GM12878 (cell line): ENCODE results near the gene CLASP1.

Experiments used
- CEBPB ChIP-seq, 2 experiments: fragments of 150-350 bp in 1 of 2; IDR thresholded peaks; 2 replicates each; pipeline ENCODE4 v1.6.1; 2012 to 2014; ENCODE audit warnings: low read depth in 2 of 2, low read length in 2 of 2, borderline replicate concordance in 1 of 2, inconsistent platforms in 1 of 2
- DPF2 ChIP-seq: fragments of 450-650 bp; IDR thresholded peaks from 2 replicates; pipeline ENCODE4 v1.6.1; 2017; ENCODE audit warnings: mild to moderate bottlenecking
- EZH2 ChIP-seq: IDR thresholded peaks from 2 replicates; pipeline ENCODE4 v1.6.1; 2012; ENCODE audit warnings: low read depth, mild to moderate bottlenecking, control low read depth, inconsistent platforms, low read length, borderline replicate concordance; ENCODE audit not compliant: control insufficient read depth
- KDM1A ChIP-seq: fragments of 200-600 bp; sonication (generic); IDR thresholded peaks from 2 replicates; pipeline ENCODE4 v1.6.1; 2016; ENCODE audit warnings: borderline replicate concordance
- SUZ12 ChIP-seq: fragments of 200-600 bp; sonication (generic); IDR thresholded peaks from one replicate; pipeline ENCODE4 v1.6.1; 2018; ENCODE audit warnings: antibody characterized with exemption, mild to moderate bottlenecking; ENCODE audit not compliant: unreplicated experiment
- ZNF207 ChIP-seq: fragments of 450-650 bp; IDR thresholded peaks from 2 replicates; pipeline ENCODE4 v1.6.1; 2014; ENCODE audit warnings: antibody characterized with exemption, mild to moderate bottlenecking, borderline replicate concordance
- ZNF274 ChIP-seq: IDR thresholded peaks from one replicate; pipeline ENCODE4 v1.8.0; 2011; ENCODE audit not compliant: insufficient read length, insufficient read depth
- TF ChIP-seq, protein P1 (sequence below): IDR thresholded peaks from 2 replicates; pipeline ENCODE4 v1.6.1; 2012; ENCODE audit warnings: improper control_type of control experiment, low read depth, low read length; ENCODE audit not compliant: insufficient replicate concordance
- TF ChIP-seq, protein P2 (sequence below): fragments of 450-650 bp; formaldehyde crosslinking; IDR thresholded peaks from 2 replicates; pipeline ENCODE4 v1.5.0; 2022; ENCODE audit warnings: mild to moderate bottlenecking, missing genetic modification characterization
- TF ChIP-seq, protein P3 (sequence below): fragments of 450-650 bp; IDR thresholded peaks from 2 replicates; pipeline ENCODE4 v1.6.1; 2017; ENCODE audit warnings: borderline replicate concordance
- TF ChIP-seq, protein P4 (sequence below), 3 experiments: IDR thresholded peaks in 2 of 3; conservative IDR thresholded peaks in 1 of 3; 2 replicates each; pipeline ENCODE4 v1.5.1; 2011; ENCODE audit warnings: low read depth in 3 of 3, low read length in 3 of 3, mild to moderate bottlenecking in 3 of 3, control low read depth in 2 of 3, moderate library complexity in 2 of 3, inconsistent platforms in 1 of 3, mixed read lengths in 1 of 3; ENCODE audit not compliant: control insufficient read depth in 2 of 3, insufficient read depth in 1 of 3; ENCODE audit errors: extremely low read depth in 1 of 3

DNA sequence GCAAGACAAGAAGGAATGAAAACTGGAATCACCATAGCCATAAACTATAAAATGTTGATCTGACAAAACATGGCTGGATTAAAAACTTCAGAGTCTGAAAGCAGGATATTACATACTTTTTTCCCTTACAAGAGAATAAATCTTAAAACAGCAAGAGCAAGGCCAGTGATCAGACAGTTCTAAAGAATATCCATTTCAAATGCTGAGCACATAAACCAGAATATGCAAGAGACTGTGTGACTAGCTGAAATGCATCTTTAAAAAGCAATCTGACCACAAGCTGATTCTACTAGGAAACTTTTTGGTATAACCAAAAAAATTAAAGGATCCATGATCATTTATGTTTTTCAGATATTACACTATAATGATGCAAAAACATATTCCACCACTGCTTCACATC is 239.3 kb downstream of the CLASP1 start:
- TF ChIP-seq DPF2 (no peak), EZH2 (no peak), SUZ12 (no peak), ZNF274 (no peak), CEBPB (IDR thresholded peaks at IDR 0.05; ENCODE audit: borderline replicate concordance in 1 of 2, low read depth in 2 of 2, low read length in 2 of 2) (no peak), KDM1A (no peak), ZNF207 (no peak)
- TF ChIP-seq, protein P1, sequence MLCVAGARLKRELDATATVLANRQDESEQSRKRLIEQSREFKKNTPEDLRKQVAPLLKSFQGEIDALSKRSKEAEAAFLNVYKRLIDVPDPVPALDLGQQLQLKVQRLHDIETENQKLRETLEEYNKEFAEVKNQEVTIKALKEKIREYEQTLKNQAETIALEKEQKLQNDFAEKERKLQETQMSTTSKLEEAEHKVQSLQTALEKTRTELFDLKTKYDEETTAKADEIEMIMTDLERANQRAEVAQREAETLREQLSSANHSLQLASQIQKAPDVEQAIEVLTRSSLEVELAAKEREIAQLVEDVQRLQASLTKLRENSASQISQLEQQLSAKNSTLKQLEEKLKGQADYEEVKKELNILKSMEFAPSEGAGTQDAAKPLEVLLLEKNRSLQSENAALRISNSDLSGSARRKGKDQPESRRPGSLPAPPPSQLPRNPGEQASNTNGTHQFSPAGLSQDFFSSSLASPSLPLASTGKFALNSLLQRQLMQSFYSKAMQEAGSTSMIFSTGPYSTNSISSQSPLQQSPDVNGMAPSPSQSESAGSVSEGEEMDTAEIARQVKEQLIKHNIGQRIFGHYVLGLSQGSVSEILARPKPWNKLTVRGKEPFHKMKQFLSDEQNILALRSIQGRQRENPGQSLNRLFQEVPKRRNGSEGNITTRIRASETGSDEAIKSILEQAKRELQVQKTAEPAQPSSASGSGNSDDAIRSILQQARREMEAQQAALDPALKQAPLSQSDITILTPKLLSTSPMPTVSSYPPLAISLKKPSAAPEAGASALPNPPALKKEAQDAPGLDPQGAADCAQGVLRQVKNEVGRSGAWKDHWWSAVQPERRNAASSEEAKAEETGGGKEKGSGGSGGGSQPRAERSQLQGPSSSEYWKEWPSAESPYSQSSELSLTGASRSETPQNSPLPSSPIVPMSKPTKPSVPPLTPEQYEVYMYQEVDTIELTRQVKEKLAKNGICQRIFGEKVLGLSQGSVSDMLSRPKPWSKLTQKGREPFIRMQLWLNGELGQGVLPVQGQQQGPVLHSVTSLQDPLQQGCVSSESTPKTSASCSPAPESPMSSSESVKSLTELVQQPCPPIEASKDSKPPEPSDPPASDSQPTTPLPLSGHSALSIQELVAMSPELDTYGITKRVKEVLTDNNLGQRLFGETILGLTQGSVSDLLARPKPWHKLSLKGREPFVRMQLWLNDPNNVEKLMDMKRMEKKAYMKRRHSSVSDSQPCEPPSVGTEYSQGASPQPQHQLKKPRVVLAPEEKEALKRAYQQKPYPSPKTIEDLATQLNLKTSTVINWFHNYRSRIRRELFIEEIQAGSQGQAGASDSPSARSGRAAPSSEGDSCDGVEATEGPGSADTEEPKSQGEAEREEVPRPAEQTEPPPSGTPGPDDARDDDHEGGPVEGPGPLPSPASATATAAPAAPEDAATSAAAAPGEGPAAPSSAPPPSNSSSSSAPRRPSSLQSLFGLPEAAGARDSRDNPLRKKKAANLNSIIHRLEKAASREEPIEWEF = no peak
- TF ChIP-seq, protein P2, sequence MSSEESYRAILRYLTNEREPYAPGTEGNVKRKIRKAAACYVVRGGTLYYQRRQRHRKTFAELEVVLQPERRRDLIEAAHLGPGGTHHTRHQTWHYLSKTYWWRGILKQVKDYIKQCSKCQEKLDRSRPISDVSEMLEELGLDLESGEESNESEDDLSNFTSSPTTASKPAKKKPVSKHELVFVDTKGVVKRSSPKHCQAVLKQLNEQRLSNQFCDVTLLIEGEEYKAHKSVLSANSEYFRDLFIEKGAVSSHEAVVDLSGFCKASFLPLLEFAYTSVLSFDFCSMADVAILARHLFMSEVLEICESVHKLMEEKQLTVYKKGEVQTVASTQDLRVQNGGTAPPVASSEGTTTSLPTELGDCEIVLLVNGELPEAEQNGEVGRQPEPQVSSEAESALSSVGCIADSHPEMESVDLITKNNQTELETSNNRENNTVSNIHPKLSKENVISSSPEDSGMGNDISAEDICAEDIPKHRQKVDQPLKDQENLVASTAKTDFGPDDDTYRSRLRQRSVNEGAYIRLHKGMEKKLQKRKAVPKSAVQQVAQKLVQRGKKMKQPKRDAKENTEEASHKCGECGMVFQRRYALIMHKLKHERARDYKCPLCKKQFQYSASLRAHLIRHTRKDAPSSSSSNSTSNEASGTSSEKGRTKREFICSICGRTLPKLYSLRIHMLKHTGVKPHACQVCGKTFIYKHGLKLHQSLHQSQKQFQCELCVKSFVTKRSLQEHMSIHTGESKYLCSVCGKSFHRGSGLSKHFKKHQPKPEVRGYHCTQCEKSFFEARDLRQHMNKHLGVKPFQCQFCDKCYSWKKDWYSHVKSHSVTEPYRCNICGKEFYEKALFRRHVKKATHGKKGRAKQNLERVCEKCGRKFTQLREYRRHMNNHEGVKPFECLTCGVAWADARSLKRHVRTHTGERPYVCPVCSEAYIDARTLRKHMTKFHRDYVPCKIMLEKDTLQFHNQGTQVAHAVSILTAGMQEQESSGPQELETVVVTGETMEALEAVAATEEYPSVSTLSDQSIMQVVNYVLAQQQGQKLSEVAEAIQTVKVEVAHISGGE = no peak
- TF ChIP-seq, protein P3, sequence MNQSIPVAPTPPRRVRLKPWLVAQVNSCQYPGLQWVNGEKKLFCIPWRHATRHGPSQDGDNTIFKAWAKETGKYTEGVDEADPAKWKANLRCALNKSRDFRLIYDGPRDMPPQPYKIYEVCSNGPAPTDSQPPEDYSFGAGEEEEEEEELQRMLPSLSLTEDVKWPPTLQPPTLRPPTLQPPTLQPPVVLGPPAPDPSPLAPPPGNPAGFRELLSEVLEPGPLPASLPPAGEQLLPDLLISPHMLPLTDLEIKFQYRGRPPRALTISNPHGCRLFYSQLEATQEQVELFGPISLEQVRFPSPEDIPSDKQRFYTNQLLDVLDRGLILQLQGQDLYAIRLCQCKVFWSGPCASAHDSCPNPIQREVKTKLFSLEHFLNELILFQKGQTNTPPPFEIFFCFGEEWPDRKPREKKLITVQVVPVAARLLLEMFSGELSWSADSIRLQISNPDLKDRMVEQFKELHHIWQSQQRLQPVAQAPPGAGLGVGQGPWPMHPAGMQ = no peak
- TF ChIP-seq, protein P4, sequence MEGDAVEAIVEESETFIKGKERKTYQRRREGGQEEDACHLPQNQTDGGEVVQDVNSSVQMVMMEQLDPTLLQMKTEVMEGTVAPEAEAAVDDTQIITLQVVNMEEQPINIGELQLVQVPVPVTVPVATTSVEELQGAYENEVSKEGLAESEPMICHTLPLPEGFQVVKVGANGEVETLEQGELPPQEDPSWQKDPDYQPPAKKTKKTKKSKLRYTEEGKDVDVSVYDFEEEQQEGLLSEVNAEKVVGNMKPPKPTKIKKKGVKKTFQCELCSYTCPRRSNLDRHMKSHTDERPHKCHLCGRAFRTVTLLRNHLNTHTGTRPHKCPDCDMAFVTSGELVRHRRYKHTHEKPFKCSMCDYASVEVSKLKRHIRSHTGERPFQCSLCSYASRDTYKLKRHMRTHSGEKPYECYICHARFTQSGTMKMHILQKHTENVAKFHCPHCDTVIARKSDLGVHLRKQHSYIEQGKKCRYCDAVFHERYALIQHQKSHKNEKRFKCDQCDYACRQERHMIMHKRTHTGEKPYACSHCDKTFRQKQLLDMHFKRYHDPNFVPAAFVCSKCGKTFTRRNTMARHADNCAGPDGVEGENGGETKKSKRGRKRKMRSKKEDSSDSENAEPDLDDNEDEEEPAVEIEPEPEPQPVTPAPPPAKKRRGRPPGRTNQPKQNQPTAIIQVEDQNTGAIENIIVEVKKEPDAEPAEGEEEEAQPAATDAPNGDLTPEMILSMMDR (IDR thresholded peaks at IDR 0.05 in 2 of 3, conservative IDR thresholded peaks at IDR 0.05 in 1 of 3; ENCODE audit: control insufficient read depth in 2 of 3, extremely low read depth in 1 of 3, insufficient read depth in 1 of 3, low read depth in 3 of 3, low read length in 3 of 3) = no peak
